Myocyte (in vitro differentiated cells): ENCODE measurements around the gene PAFAH1B2. TPM values are rescaled to one million over a fixed set of nuclear protein-coding genes. Genes with fewer than 3 reads are reported as not detected.
A peak's percentile ranks its signal among the peaks of the same experiment; 100 is the strongest.
"Not testable (repeated sequence)": the region's sequence is repeated elsewhere in the genome, so short reads cannot be mapped to it uniquely, and the experiment has no call there.

ENCODE experiments used
- DNase-seq: peaks from one replicate; pipeline ENCODE4 v3.0.0-alpha.2; 2012; ENCODE audit warnings: low read depth
- total RNA-seq: library from RNA; depleted of rRNA; stranded (reverse); fragments of >200 nt; gene quantifications from 2 replicates; pipeline ENCODE4 v1.2.3, GENCODE V29; 2014

Gene PAFAH1B2
- total RNA-seq, 1 donor from 2014 or later: 93.0 TPM

DNA sequence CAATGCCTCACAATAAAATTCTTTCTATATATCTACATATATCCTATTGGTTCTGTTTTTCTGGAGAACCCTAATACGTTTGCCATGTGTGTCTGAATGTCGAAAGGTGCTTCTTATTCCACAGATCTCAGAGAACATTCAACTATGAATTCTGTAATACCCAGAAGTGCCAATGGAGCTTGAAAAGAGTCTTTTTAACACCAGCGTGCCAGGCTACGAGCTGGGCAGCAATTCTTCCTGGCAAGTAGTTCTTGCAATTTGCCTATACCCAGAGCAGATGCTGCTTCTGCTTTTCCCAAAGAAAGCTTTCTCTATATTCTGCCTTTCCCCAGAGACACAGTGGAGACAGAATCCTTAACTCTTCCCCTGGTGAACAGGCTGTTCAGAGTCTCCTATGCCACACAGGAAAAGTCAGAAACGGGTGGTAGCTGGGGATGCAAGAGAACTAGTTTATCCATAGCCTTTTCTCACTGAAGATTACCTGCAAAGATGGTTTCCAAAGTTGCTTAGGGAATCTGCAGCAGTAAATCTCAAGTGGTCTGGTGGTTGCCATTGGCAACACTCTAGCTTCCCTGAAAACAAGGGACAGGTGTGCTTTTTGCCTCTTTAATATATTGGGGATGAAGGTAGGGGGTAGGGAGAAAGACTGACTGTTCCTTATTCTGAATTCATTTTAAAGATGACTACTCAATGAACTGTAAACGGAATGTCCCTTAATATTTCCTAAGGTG, 16.8 kb upstream of the PAFAH1B2 start:
- DNase-seq: no peak

GRCh38 chr11:117128289-117128688, 15.8 kb upstream of the PAFAH1B2 start:
- DNase-seq: no peak

GRCh38 chr11:117130396-117130795, 13.7 kb upstream of the PAFAH1B2 start:
- not testable (repeated sequence) for DNase-seq

DNA sequence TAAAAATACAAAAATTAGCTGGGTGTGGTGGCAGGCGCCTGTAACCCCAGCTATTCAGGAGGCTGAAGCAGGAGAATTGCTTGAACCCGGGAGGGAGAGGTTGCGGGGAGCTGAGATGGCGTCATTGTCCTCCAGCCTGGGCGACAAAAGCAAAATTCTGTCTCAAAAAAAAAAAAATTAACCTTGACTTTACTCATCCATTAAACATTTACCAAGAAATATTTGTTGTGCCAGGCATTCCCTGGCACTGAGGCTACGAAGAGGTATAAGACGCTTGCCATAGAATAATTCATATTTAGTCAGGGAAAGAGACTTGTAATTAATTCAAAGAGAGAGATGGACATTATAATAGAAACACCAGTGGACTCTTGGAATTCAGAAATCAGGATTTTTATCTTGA, 13.2 kb upstream of the PAFAH1B2 start:
- DNase-seq: no peak

DNA sequence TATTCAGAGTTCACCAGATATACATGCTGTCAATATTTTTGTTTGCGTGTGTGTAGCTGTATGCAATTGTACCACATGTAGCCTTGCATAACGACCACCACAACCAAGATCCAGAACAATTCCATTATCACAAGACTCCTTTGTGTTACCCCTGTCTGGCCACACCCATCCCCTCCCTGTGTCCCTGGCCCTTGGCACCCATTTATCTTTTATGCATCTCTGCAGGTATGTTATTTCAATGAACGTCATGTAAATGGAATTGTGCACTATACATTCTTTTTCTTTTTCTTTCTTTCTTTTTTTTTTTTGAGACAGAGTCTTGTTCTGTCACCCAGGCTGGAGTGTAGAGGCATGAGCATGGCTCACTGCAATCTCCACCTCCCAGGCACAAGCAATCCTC, 9.7 kb upstream of the PAFAH1B2 start:
- no peak for DNase-seq

DNA sequence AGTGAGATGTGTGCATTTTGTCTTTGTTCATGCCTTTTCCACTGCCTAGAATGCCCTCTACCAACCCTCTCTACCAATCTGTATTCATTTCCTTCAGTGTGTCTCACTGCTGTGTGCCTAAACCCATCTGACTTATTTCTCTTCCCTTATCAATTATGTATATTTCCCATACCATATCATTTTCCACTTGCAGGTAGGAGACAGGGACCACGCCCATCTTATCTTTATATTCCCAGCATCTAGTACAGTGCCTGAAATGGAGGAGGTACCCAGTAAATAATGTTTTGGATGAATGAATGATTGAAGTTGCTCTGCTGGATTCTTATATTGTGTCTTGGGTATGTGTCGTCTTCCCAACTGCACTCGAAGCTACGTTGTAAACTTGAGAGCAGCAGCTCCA, 9.1 kb upstream of the PAFAH1B2 start:
- DNase-seq: not testable (repeated sequence)

GRCh38 chr11:117137223-117138086, 6.6 kb upstream of the PAFAH1B2 start:
- DNase-seq: not testable (repeated sequence)

GRCh38 chr11:117143390-117143789, 697 bp upstream of the PAFAH1B2 start:
- peak; percentile 46 for DNase-seq

GRCh38 chr11:117144477-117145392, 648 bp downstream of the PAFAH1B2 start:
- DNase-seq: peak; percentile 56

- DNase-seq: peak; percentile 28
Measured at GRCh38 chr11:117145393-117145761, 1.3 kb downstream of the PAFAH1B2 start.

DNA sequence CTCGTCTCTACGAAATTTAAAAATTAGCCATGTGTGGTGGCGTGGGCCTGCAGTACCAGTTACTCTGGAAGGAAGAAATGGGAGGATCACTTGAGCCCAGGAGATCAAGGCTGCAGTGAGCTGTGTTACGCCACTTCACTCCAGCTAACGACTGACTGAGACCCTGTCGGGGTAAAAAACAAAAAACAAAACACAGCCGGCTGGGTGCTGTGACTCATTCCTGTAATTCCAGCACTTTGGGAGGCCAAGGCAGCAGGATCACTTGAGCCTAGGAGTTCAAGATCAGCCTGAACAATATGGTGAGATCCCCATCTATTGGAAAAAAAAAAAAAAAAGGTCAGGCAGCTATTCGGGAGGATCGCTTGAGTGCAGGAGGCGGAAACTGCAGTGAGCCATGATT, 2.4 kb downstream of the PAFAH1B2 start:
- no peak for DNase-seq

DNA sequence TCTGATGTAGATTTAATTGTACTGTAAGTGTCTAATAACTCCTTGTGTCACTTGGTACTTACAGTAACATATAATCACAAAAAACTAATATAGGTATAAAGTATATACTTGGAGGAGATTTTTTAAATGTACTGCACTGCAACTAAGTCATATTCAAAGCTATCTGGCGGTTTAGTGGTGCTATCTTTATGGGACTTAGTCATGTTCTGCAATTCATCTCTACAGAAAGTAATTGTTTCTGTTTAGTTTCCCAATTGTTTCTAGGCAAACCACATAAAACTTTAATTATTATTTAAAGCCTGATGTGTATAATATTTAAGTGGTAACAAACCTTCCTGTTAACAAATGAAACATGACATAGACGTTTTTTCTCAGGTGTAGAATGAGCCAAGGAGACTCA, 8.0 kb downstream of the PAFAH1B2 start:
- DNase-seq: no peak

GRCh38 chr11:117154468-117154867, 10.4 kb downstream of the PAFAH1B2 start:
- DNase-seq: no peak

- DNase-seq: no peak
Measured at GRCh38 chr11:117157507-117157906, 13.4 kb downstream of the PAFAH1B2 start.

- no peak for DNase-seq
Measured at GRCh38 chr11:117159892-117160291, 15.8 kb downstream of the PAFAH1B2 start.

DNA sequence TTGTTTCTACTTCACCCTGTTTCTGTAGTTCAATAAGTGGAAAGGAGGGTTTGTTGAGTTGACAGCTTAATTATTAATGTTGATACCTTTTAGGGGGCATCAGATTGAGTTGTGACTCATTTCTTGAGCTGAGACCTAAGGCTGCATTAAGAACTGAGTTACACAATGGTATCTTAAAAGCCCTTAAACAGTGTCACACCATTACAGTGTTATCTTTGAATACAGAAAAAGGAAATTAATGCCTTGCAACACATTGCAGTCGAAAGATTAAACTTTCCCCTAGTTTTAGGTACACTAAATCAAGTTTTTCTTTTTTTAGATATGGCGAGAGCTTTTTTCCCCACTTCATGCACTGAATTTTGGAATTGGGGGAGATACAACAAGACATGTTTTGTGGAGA, 16.7 kb downstream of the PAFAH1B2 start:
- no peak for DNase-seq

DNA sequence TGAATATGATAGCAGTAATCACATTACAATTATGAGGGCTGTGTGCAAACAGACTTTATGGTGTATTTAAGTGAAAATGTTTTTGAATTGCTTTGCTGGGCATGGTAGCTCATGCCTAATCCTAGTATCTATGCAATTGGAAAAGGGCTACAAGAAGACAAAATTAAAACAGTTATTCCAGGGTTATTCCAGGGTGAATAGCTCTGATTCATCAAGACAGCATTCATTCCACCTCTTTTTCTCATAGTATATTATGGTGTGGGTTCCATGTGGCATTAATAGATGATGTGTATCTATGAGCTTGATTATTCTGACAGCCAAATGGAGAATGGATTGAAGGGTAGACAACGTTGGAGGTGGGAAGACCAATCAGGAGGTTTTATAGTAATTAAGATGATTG, 22.4 kb downstream of the PAFAH1B2 start:
- DNase-seq: no peak

GRCh38 chr11:117169736-117170135, 25.6 kb downstream of the PAFAH1B2 start:
- DNase-seq: no peak

- no peak for DNase-seq
Measured at GRCh38 chr11:117170210-117170609, 26.1 kb downstream of the PAFAH1B2 start.

GRCh38 chr11:117171007-117171403, 26.9 kb downstream of the PAFAH1B2 start:
- DNase-seq: no peak

DNA sequence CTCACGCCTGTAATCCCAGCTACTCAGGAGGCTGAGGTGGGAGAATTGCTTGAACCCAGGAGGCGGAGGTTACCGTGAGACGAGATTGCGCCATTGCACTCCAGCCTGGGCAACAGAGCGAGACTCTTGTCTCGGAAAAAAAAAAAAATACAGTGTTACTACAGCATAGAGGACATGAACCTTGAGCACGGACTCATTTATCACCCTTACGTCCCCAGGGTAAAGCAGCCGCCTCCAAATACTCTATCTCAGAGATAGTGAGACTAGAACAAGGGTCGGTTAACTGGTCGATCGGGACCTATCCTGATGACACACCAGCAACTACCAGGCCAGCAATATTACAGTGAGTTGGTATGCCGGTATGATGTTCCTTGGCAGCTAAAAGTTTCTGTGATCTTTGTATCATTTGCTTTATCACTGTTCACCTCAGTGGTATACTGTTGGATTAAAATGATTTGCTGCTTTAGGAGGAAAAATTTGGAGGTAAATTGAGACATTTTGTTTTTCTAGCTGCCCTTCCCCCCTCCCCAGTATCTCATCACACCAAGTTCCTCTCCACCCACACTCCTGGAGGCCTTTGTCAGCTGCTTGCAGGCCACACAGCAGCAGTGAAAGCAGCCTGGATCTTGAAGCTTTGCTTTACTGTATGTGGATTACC, 27.4 kb downstream of the PAFAH1B2 start:
- DNase-seq: peak; percentile 58
